GM23248 (cell line): ENCODE measurements around the gene PIP4P1. TPM values are rescaled to one million over a fixed set of nuclear protein-coding genes. Genes with fewer than 3 reads are reported as not detected.

Experiments
- DNase-seq: peaks from one replicate; pipeline ENCODE4 v3.0.0-alpha.2; 2015
- H2AFZ ChIP-seq: fragments of 200-600 bp; sonication (generic); 2 replicates; pipeline ENCODE4 v1.6.1; 2016; ENCODE audit warnings: antibody characterized with exemption
- H3F3A ChIP-seq: fragments of 200-600 bp; sonication (generic); 2 replicates; pipeline ENCODE4 v1.6.1; 2016; ENCODE audit warnings: mild to moderate bottlenecking, antibody characterized with exemption, mixed run types; ENCODE audit not compliant: insufficient read depth
- H3K27ac ChIP-seq: fragments of 200-600 bp; sonication (generic); 2 replicates; pipeline ENCODE4 v1.5.1; 2016; ENCODE audit warnings: mild to moderate bottlenecking
- H3K27me3 ChIP-seq: fragments of 200-600 bp; sonication (generic); replicated peaks from 2 replicates; pipeline ENCODE4 v1.6.1; 2016; ENCODE audit warnings: mild to moderate bottlenecking; ENCODE audit not compliant: insufficient read depth
- H3K36me3 ChIP-seq: fragments of 200-600 bp; sonication (generic); 2 replicates; pipeline ENCODE4 v1.6.1; 2016; ENCODE audit warnings: low read depth, mild to moderate bottlenecking
- H3K4me1 ChIP-seq: fragments of 200-600 bp; sonication (generic); 2 replicates; pipeline ENCODE4 v1.6.1; 2016; ENCODE audit warnings: mild to moderate bottlenecking; ENCODE audit not compliant: insufficient read depth
- H3K4me2 ChIP-seq: fragments of 200-600 bp; sonication (generic); one replicate; pipeline ENCODE4 v1.6.1; 2016; ENCODE audit warnings: mild to moderate bottlenecking; ENCODE audit not compliant: unreplicated experiment
- H3K4me3 ChIP-seq: fragments of 200-600 bp; sonication (generic); 2 replicates; pipeline ENCODE4 v1.5.1; 2016; ENCODE audit warnings: mild to moderate bottlenecking
- H3K79me2 ChIP-seq: fragments of 200-600 bp; sonication (generic); 2 replicates; pipeline ENCODE4 v1.6.1; 2016; ENCODE audit warnings: mild to moderate bottlenecking; ENCODE audit not compliant: insufficient read depth
- H3K9ac ChIP-seq: fragments of 200-600 bp; sonication (generic); 2 replicates; pipeline ENCODE4 v1.6.1; 2016; ENCODE audit warnings: mild to moderate bottlenecking
- H3K9me2 ChIP-seq: fragments of 200-600 bp; sonication (generic); 2 replicates; pipeline ENCODE4 v1.6.1; 2016; ENCODE audit warnings: mixed run types, mild to moderate bottlenecking, moderate library complexity; ENCODE audit not compliant: insufficient read depth
- H3K9me3 ChIP-seq: fragments of 200-600 bp; sonication (generic); one replicate; pipeline ENCODE4 v1.6.1; 2017; ENCODE audit warnings: low read depth
- H4K20me1 ChIP-seq: fragments of 200-600 bp; sonication (generic); 2 replicates; pipeline ENCODE4 v1.6.0; 2016; ENCODE audit not compliant: insufficient read depth
- EZH2 ChIP-seq: fragments of 200-600 bp; sonication (generic); IDR thresholded peaks from 2 replicates; pipeline ENCODE4 v1.6.1; 2018; ENCODE audit warnings: antibody characterized with exemption, mild to moderate bottlenecking; ENCODE audit not compliant: insufficient read depth, poor library complexity, severe bottlenecking
- EZH2phosphoT487 ChIP-seq: fragments of 200-600 bp; sonication (generic); IDR thresholded peaks from 2 replicates; pipeline ENCODE4 v1.6.1; 2018; ENCODE audit warnings: antibody characterized with exemption, moderate library complexity, mild to moderate bottlenecking, low read depth; ENCODE audit not compliant: insufficient read depth
- WGBS, 2 experiments: methylation state at CpG; one replicate each; pipeline ENCODE4 v1.1.6; 2015 to 2017; ENCODE audit warnings: low lambda C conversion rate in 2 of 2, low coverage in 1 of 2; ENCODE audit errors: missing lambda C conversion rate in 2 of 2; 5-methylcytosine and 5-hydroxymethylcytosine counted together
- in situ Hi-C: fragments of 300-500 bp; cut with MboI; formaldehyde crosslinking; loops from 2 replicates; pipeline ENCODE4 v1.15.0; 2020
- polyA plus RNA-seq: library from polyadenylated mRNA; unstranded; fragments of >200 nt; fragmentation: Nextera tagmentation; extraction: Ambion mirVana; gene quantifications from 2 replicates; pipeline ENCODE4 v1.2.1, GENCODE V29; 2016
- total RNA-seq: library from RNA; depleted of rRNA; stranded (reverse); fragments of >200 nt; shearing (Covaris generic); gene quantifications from 2 replicates; pipeline ENCODE4 v1.2.3, GENCODE V29; 2014

Gene PIP4P1
- total and polyA plus RNA-seq, 2 experiments from 2014 or later: 18.6 to 21.6 TPM

DNA sequence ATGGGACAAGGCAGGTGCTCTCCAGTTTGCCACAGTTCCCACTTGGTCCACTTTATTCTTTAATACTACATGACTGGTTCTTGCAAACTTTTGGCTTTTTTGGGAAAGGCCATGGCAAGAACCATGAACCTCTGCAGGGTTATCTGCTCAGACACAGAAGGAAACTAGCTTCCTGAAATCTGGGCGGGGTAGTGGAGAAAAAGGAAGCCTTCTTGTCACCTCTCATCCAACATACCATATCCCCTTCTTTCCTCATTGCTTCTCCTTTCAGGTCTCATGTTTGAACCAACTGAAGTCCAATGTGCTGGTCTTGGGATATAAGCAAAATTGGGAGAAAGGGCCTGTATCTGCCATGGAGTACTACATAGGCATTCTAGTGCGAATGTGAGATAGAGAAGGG, 19.8 kb downstream of the PIP4P1 start:
- in situ Hi-C loops: no loop called here
- no peak overlapping the region for H3K4me3 ChIP-seq
- no peak for TF ChIP-seq EZH2phosphoT487
- TF ChIP-seq EZH2: no peak
- H3K9ac ChIP-seq: no peak overlapping the region
- no peak overlapping the region for H3K27ac ChIP-seq
- H2AFZ ChIP-seq: no peak overlapping the region
- H3K4me1 ChIP-seq: peaks cover 5% of the 10 kb centered on the region
- H4K20me1 ChIP-seq: no peaks in the 10 kb centered on the region
- no peaks in the 10 kb centered on the region for H3K27me3 ChIP-seq
- H3K4me2 ChIP-seq: no peak overlapping the region
- peaks cover 13% of the 10 kb centered on the region; the same call in 1 of the 2 replicates for H3K36me3 ChIP-seq
- H3K9me3 ChIP-seq: no peaks in the 10 kb centered on the region
- no peak for DNase-seq
- H3K9me2 ChIP-seq: no peaks in the 10 kb centered on the region
- 93 to 100% methylated on average over 2 of the region's 2 CpGs for WGBS, 2 experiments
- no peaks in the 10 kb centered on the region for H3K79me2 ChIP-seq
- H3F3A ChIP-seq: no peaks in the 10 kb centered on the region

DNA sequence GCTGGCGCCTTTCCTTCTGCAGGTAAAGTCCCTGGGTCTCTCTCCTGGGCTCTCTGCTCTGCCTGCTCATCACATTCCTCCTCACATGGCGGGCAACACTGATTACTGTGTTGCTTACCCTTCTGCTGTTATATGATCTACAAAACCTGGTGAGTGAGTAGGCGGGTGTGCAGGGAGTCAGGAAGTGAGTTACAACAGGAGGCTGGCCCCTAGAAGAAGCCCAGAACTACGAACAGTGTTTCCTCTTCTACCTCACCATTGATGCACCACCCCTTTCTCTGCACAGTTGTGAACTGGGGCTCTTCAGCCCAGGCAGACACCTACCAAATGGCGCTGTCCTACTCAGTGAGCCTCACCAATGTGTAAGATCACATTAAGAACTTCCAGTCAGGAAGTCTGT, 20.4 kb downstream of the PIP4P1 start:
- H3K36me3 ChIP-seq: peaks cover 7% of the 10 kb centered on the region; the same call in 1 of the 2 replicates
- no peak overlapping the region for H2AFZ ChIP-seq
- H3K79me2 ChIP-seq: no peaks in the 10 kb centered on the region
- WGBS, 2 experiments: 81 to 87% methylated on average over 5 of the region's 5 CpGs
- TF ChIP-seq EZH2: no peak
- no peak for TF ChIP-seq EZH2phosphoT487
- no peaks in the 10 kb centered on the region for H3K9me2 ChIP-seq
- peaks cover 9% of the 10 kb centered on the region for H3K4me1 ChIP-seq
- H3K27me3 ChIP-seq: no peaks in the 10 kb centered on the region
- no peak for DNase-seq
- no peak overlapping the region for H3K4me3 ChIP-seq
- H3K9ac ChIP-seq: no peak overlapping the region
- H3K4me2 ChIP-seq: no peak overlapping the region
- H3F3A ChIP-seq: no peaks in the 10 kb centered on the region
- H4K20me1 ChIP-seq: no peaks in the 10 kb centered on the region
- no peaks in the 10 kb centered on the region for H3K9me3 ChIP-seq
- no peak overlapping the region for H3K27ac ChIP-seq
- in situ Hi-C loops: no loop called here

DNA sequence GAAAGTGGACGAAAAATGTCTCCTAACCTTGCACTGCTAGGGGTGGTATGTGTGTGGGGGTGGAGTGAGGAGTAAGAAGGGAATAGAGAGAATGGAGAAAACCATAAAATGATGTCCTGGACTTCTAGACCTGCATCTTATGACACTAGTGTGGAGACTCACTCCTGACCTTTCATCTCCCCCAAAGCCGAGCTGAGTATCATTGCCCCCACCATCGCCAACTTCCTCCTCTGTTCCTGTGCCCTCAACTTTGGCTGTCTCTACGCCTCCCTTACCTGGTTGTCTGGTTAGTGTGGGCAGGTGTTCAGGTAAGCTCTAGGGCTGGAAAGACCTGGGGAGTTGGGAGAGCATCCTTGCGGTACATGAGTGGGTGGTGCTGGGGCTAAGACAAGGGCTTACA, 20.8 kb downstream of the PIP4P1 start:
- WGBS, 2 experiments: 79 to 80% methylated on average over 5 of the region's 5 CpGs
- H3K9me2 ChIP-seq: no peaks in the 10 kb centered on the region
- DNase-seq: no peak
- H3K4me2 ChIP-seq: no peak overlapping the region
- no peak for TF ChIP-seq EZH2phosphoT487
- no peak for TF ChIP-seq EZH2
- no peaks in the 10 kb centered on the region for H3K79me2 ChIP-seq
- H4K20me1 ChIP-seq: no peaks in the 10 kb centered on the region
- H2AFZ ChIP-seq: no peak overlapping the region
- H3K9ac ChIP-seq: no peak overlapping the region
- no peaks in the 10 kb centered on the region for H3K9me3 ChIP-seq
- H3K36me3 ChIP-seq: peaks cover 3% of the 10 kb centered on the region; the same call in 1 of the 2 replicates
- no peak overlapping the region for H3K27ac ChIP-seq
- in situ Hi-C loops: no loop called here
- no peaks in the 10 kb centered on the region for H3K27me3 ChIP-seq
- peaks cover 9% of the 10 kb centered on the region for H3K4me1 ChIP-seq
- H3K4me3 ChIP-seq: no peak overlapping the region
- H3F3A ChIP-seq: no peaks in the 10 kb centered on the region

DNA sequence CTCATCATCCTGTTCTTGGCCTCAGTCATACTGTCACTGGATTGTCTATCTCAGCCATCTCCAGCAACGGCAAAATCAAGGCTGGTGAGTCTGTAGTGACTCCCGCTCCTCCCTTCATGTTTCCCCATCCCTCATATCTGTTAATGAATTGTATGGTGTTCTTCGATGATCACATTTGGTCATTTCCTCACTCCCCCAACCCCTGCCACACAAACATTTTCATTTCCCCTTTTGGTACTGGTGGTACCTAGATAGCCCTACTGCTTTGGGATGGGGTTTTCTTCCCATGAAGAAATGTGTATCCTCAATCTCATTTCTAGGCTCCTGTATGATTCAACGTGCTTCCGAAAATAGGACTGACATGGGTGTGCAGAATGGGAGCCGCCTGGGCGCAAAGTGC, 22.6 kb downstream of the PIP4P1 start:
- no peak overlapping the region for H3K27ac ChIP-seq
- H3K9ac ChIP-seq: no peak overlapping the region
- in situ Hi-C loops: no loop called here
- no peaks in the 10 kb centered on the region for H3K9me2 ChIP-seq
- 88 to 89% methylated on average over 7 of the region's 7 CpGs for WGBS, 2 experiments
- TF ChIP-seq EZH2phosphoT487 (no peak), EZH2 (no peak)
- H3K27me3 ChIP-seq: no peaks in the 10 kb centered on the region
- no peaks in the 10 kb centered on the region for H3K79me2 ChIP-seq
- H3K36me3 ChIP-seq: no peaks in the 10 kb centered on the region
- no peak overlapping the region for H2AFZ ChIP-seq
- peaks cover 9% of the 10 kb centered on the region for H3K4me1 ChIP-seq
- DNase-seq: no peak
- H4K20me1 ChIP-seq: no peaks in the 10 kb centered on the region
- no peak overlapping the region for H3K4me3 ChIP-seq
- no peaks in the 10 kb centered on the region for H3F3A ChIP-seq
- no peak overlapping the region for H3K4me2 ChIP-seq
- H3K9me3 ChIP-seq: no peaks in the 10 kb centered on the region

DNA sequence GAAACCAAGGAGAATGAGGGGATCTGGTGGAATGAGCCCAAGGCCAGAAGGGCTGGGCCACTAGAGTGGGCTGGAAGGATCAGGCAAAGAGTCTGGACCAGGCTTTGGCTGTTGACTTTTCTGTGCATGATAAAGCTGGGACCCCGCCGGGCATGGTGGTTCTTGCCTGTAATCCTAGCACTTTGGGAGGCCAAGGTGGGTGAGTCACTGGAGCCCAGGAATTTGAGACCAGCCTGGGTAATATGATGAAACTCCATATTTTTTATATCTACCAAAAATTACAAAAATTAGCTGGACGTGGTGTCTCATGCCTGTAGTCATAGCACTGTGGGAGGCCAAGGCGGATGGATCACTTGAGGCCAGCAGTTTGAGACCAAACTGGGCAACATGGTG, 24.9 kb downstream of the PIP4P1 start:
- Histone ChIP-seq H3K4me3 (no peak overlapping the region), H3K4me2 (peak overlapping the region; percentile 31), H3K27me3 (no peaks in the 10 kb centered on the region), H3K4me1 (peaks cover 9% of the 10 kb centered on the region), H3F3A (no peaks in the 10 kb centered on the region), H3K9ac (no peak overlapping the region), H3K27ac (peak overlapping the region; percentile 53), H3K79me2 (no peaks in the 10 kb centered on the region), H3K9me3 (no peaks in the 10 kb centered on the region), H3K9me2 (no peaks in the 10 kb centered on the region), H2AFZ (no peak overlapping the region), H3K36me3 (no peaks in the 10 kb centered on the region), H4K20me1 (no peaks in the 10 kb centered on the region)
- TF ChIP-seq EZH2phosphoT487: no peak
- TF ChIP-seq EZH2: no peak
- peak; percentile 77 for DNase-seq
- 56 to 57% methylated on average over 4 of the region's 4 CpGs for WGBS, 2 experiments
- in situ Hi-C loops: no loop called here
